Measurements from ENCODE around the gene OGA. TPM values are rescaled to one million over a fixed set of nuclear protein-coding genes. Genes with fewer than 3 reads are reported as not detected.

The OGA gene
- total RNA-seq, 2 donors from 2014 or later = 83.3 to 110 TPM

- no peak for DNase-seq
These were observed 40.0 kb downstream of the OGA start for GRCh38 chr10:101778151-101778780.

GRCh38 chr10:101777619-101778145 lies 40.6 kb downstream of the OGA start:
- peaks cover 0 to 36% of the 10 kb centered on the region in 2 donors for H3K27me3 ChIP-seq
- H3K4me1 ChIP-seq = peaks cover 68% of the 10 kb centered on the region
- no peaks in the 10 kb centered on the region for H3K9me3 ChIP-seq
- no peak overlapping the region for H3K27ac ChIP-seq
- no peak for DNase-seq
- WGBS, 2 donors = 89 to 93% methylated on average over 2 to 3 of the region's 3 CpGs
- no peaks in the 10 kb centered on the region for H3K36me3 ChIP-seq (replicated peaks in 1 of 2; ENCODE audit: insufficient read depth in 1 of 2, low read depth in 2 of 2)
- intact Hi-C loops (cut with DNase I) = loop anchor here (10.0 kb wide), 2 partner anchors 173 to 563 kb away; no protein-coding TSS in a partner anchor
- H3K4me3 ChIP-seq = no peak overlapping the region
- TF ChIP-seq POLR2A (IDR thresholded peaks at IDR 0.05) = no peak
- TF ChIP-seq CTCF (IDR thresholded peaks at IDR 0.05) = no peak
- no peak for ATAC-seq

More at GRCh38 chr10:101778151-101778780, 40.0 kb downstream of the OGA start:
- ATAC-seq = no peak
- Histone ChIP-seq H3K4me3 (no peak overlapping the region), H3K27me3 (peaks cover 0 to 30% of the 10 kb centered on the region in 2 donors), H3K4me1 (peaks cover 69% of the 10 kb centered on the region), H3K27ac (no peak overlapping the region), H3K36me3 (replicated peaks in 1 of 2; ENCODE audit: insufficient read depth in 1 of 2, low read depth in 2 of 2) (no peaks in the 10 kb centered on the region), H3K9me3 (no peaks in the 10 kb centered on the region)
- WGBS, 2 donors = 37 to 47% methylated on average over 10 to 11 of the region's 12 CpGs
- no peak for TF ChIP-seq POLR2A (IDR thresholded peaks at IDR 0.05)
- no peak for TF ChIP-seq CTCF (IDR thresholded peaks at IDR 0.05)
- intact Hi-C loops (cut with DNase I) = loop anchor here (10.0 kb wide), 2 partner anchors 173 to 563 kb away; no protein-coding TSS in a partner anchor

GRCh38 chr10:101776161-101776817 lies 42.0 kb downstream of the OGA start:
- Histone ChIP-seq H3K4me1 (peaks cover 56% of the 10 kb centered on the region), H3K27me3 (peaks cover 0 to 45% of the 10 kb centered on the region in 2 donors), H3K27ac (no peak overlapping the region), H3K36me3 (replicated peaks in 1 of 2; ENCODE audit: insufficient read depth in 1 of 2, low read depth in 2 of 2) (no peaks in the 10 kb centered on the region), H3K4me3 (no peak overlapping the region), H3K9me3 (no peaks in the 10 kb centered on the region)
- intact Hi-C loops (cut with DNase I) = loop anchor here (10.0 kb wide), 2 partner anchors 171 to 561 kb away; no protein-coding TSS in a partner anchor
- DNase-seq (no peak), ATAC-seq (no peak)
- TF ChIP-seq POLR2A (IDR thresholded peaks at IDR 0.05) (no peak), CTCF (IDR thresholded peaks at IDR 0.05) (no peak)
- WGBS, 2 donors = 17 to 50% methylated on average over 17 to 50 of the region's 74 CpGs

GRCh38 chr10:101775273-101776160 lies 42.7 kb downstream of the OGA start, which contains the start of gene FGF8:
FGF8 (minus strand) TSS chr10:101776114; CDS start chr10:101775900, 214 bp downstream.
- no peak for ATAC-seq
- H3K4me3 ChIP-seq = no peak within 1 kb of the TSS

More at GRCh38 chr10:101775273-101776160, 42.7 kb downstream of the OGA start, which contains the start of gene FGF8:
- intact Hi-C loops (cut with DNase I) = loop anchor here (10.0 kb wide), 2 partner anchors 171 to 561 kb away; no protein-coding TSS in a partner anchor
- no peak for TF ChIP-seq POLR2A (IDR thresholded peaks at IDR 0.05)
- no peak for TF ChIP-seq CTCF (IDR thresholded peaks at IDR 0.05)
- Histone ChIP-seq H3K27ac (no peak within 1 kb of the TSS), H3K4me1 (peaks cover 50% of the 10 kb centered on the region), H3K9me3 (no peaks in the 10 kb centered on the region), H3K27me3 (peaks cover 0 to 45% of the 10 kb centered on the region in 2 donors), H3K36me3 (replicated peaks in 1 of 2; ENCODE audit: insufficient read depth in 1 of 2, low read depth in 2 of 2) (no peaks in the 10 kb centered on the region)
- WGBS, 2 donors = 0 to 2% methylated on average over 5 to 42 of the region's 98 CpGs
- no peak for DNase-seq
